H1 (cell line): ENCODE results near the gene DNAJC9. TPM values are rescaled to one million over a fixed set of nuclear protein-coding genes. Genes with fewer than 3 reads are reported as not detected.

Experiments
- CTCF ChIA-PET: fragments of 300-600 bp; sonication (Branson Sonifier 250); formaldehyde crosslinking; loops from one replicate; lab custom pipeline; 2021; ENCODE audit not compliant: partially characterized antibody; lab: Charles Lee
- POLR2A ChIA-PET: fragments of 300-600 bp; sonication (Branson Sonifier 250); formaldehyde crosslinking; loops from one replicate; lab custom pipeline; 2021; ENCODE audit warnings: inconsistent platforms; ENCODE audit not compliant: partially characterized antibody; lab: Charles Lee
- DNase-seq, 2 experiments: peaks; one replicate each; pipeline versions ENCODE4 v3.0.0 to v3.0.0-alpha.2; 2010 to 2022; ENCODE audit warnings: low spot score in 2 of 2, low read depth in 1 of 2, mixed read lengths in 1 of 2
- FAIRE-seq: peaks from 2 replicates; lab custom pipeline; 2011; peaks lifted over from hg19 to GRCh38; lab: Jason Lieb, UNC
- H2AFZ ChIP-seq: 2 replicates; pipeline ENCODE4 v1.8.1; 2012; ENCODE audit warnings: low read length, inconsistent platforms
- H2AK5ac ChIP-seq: 2 replicates; pipeline ENCODE4 v1.6.1; 2013; ENCODE audit warnings: low read depth, low read length
- H2BK120ac ChIP-seq: replicated peaks from 2 replicates; pipeline ENCODE3; 2013; ENCODE audit warnings: low read depth, low read length, inconsistent platforms
- H2BK12ac ChIP-seq: 2 replicates; pipeline ENCODE4 v1.6.1; 2013; ENCODE audit warnings: low read depth, low read length
- H2BK15ac ChIP-seq: 2 replicates; pipeline ENCODE4 v1.6.1; 2013; ENCODE audit warnings: low read length
- H2BK20ac ChIP-seq: 2 replicates; pipeline ENCODE4 v1.6.1; 2013; ENCODE audit warnings: low read length
- H2BK5ac ChIP-seq: 2 replicates; pipeline ENCODE4 v1.6.1; 2013; ENCODE audit warnings: low read depth, low read length
- H3K14ac ChIP-seq: 2 replicates; pipeline ENCODE4 v1.6.1; 2013; ENCODE audit warnings: inconsistent platforms; ENCODE audit not compliant: insufficient read length
- H3K18ac ChIP-seq: 2 replicates; pipeline ENCODE4 v1.6.1; 2013; ENCODE audit warnings: low read length; ENCODE audit errors: extremely low read depth
- H3K23ac ChIP-seq: 2 replicates; pipeline ENCODE4 v1.6.1; 2013; ENCODE audit warnings: inconsistent platforms; ENCODE audit not compliant: insufficient read length
- H3K23me2 ChIP-seq: 2 replicates; pipeline ENCODE4 v1.6.1; 2013; ENCODE audit warnings: low read depth, low read length
- H3K27ac ChIP-seq: 2 replicates; pipeline ENCODE4 v1.6.1; 2011; ENCODE audit warnings: low read depth, low read length, inconsistent platforms
- H3K27me3 ChIP-seq, 4 experiments: replicated peaks in 1 of 4; 1 replicate in 1 of 4; 2 replicates in 3 of 4; pipeline versions ENCODE4 v1.6.1 to v1.8.1; 2011 to 2013; ENCODE audit warnings: low read length in 3 of 4, mild to moderate bottlenecking in 3 of 4, inconsistent platforms in 2 of 4, mixed read lengths in 2 of 4, moderate library complexity in 1 of 4; ENCODE audit not compliant: control insufficient read depth in 3 of 4, insufficient read depth in 3 of 4; ENCODE audit errors: extremely low read depth in 1 of 4
- H3K36me3 ChIP-seq, 4 experiments: 2 replicates each; pipeline versions ENCODE4 v1.6.1 to v1.8.1; 2011 to 2013; ENCODE audit warnings: mild to moderate bottlenecking in 4 of 4, low read length in 3 of 4, moderate library complexity in 2 of 4, control low read depth in 1 of 4, inconsistent platforms in 1 of 4; ENCODE audit not compliant: insufficient read depth in 4 of 4, control insufficient read depth in 2 of 4
- H3K4ac ChIP-seq: replicated peaks from 2 replicates; pipeline ENCODE3; 2013; ENCODE audit warnings: low read length, low read depth, mixed read lengths, inconsistent platforms; ENCODE audit not compliant: insufficient read length
- H3K4me1 ChIP-seq, 4 experiments: replicated peaks in 1 of 4; 1 replicate in 1 of 4; 2 replicates in 3 of 4; pipeline versions ENCODE4 v1.6.1 to v1.8.1; 2011 to 2013; ENCODE audit warnings: low read length in 3 of 4, inconsistent platforms in 2 of 4, mixed read lengths in 1 of 4; ENCODE audit not compliant: insufficient read depth in 4 of 4, control insufficient read depth in 3 of 4
- H3K4me2 ChIP-seq, 2 experiments: 2 replicates each; pipeline versions ENCODE4 v1.6.1 to v1.8.1; 2011 to 2013; ENCODE audit warnings: low read depth in 2 of 2, low read length in 2 of 2, control low read depth in 1 of 2, inconsistent platforms in 1 of 2, mild to moderate bottlenecking in 1 of 2; ENCODE audit not compliant: insufficient read depth in 1 of 2
- H3K4me3 ChIP-seq, 4 experiments: fragments of 200-600, 300-600 bp in 1 of 4; sonication (generic), shearing (Covaris generic), sonication (Bioruptor Twin) in 1 of 4; 2 replicates each; pipeline versions ENCODE4 v1.5.1 to v1.8.1; 2011 to 2016; ENCODE audit warnings: low read length in 4 of 4, low read depth in 3 of 4, control low read depth in 2 of 4, inconsistent platforms in 2 of 4, mild to moderate bottlenecking in 2 of 4, mixed read lengths in 1 of 4, moderate library complexity in 1 of 4; ENCODE audit not compliant: insufficient read depth in 2 of 4; ENCODE audit errors: extremely low read depth in 1 of 4
- H3K56ac ChIP-seq: replicated peaks from 2 replicates; pipeline ENCODE3; 2013; ENCODE audit warnings: low read depth, mild to moderate bottlenecking, mixed read lengths, low read length, inconsistent platforms; ENCODE audit not compliant: insufficient read length
- H3K79me1 ChIP-seq: 2 replicates; pipeline ENCODE4 v1.6.1; 2013; ENCODE audit warnings: low read depth, low read length, control low read depth
- H3K79me2 ChIP-seq, 2 experiments: 2 replicates each; pipeline versions ENCODE4 v1.6.1 to v1.8.1; 2012 to 2013; ENCODE audit warnings: low read length in 2 of 2, mild to moderate bottlenecking in 2 of 2, inconsistent platforms in 1 of 2; ENCODE audit not compliant: insufficient read depth in 2 of 2, control insufficient read depth in 1 of 2
- H3K9ac ChIP-seq, 4 experiments: replicated peaks in 1 of 4; 1 replicate in 1 of 4; 2 replicates in 3 of 4; pipeline versions ENCODE4 v1.6.1 to v1.8.1; 2011 to 2013; ENCODE audit warnings: low read depth in 3 of 4, low read length in 3 of 4, control low read depth in 2 of 4, mild to moderate bottlenecking in 2 of 4, moderate library complexity in 2 of 4, inconsistent platforms in 1 of 4; ENCODE audit errors: extremely low read depth in 1 of 4
- H3K9me3 ChIP-seq, 2 experiments: 2 replicates each; pipeline versions ENCODE4 v1.6.1 to v1.8.1; 2012 to 2013; ENCODE audit warnings: mild to moderate bottlenecking in 2 of 2, moderate library complexity in 2 of 2, control low read depth in 1 of 2, inconsistent platforms in 1 of 2, low read depth in 1 of 2, low read length in 1 of 2, mixed read lengths in 1 of 2; ENCODE audit not compliant: insufficient read depth in 2 of 2
- H4K20me1 ChIP-seq, 2 experiments: replicated peaks in 1 of 2; 2 replicates each; pipeline versions ENCODE3 to v1.8.1; 2011 to 2013; ENCODE audit warnings: inconsistent platforms in 2 of 2, low read length in 2 of 2, mild to moderate bottlenecking in 1 of 2; ENCODE audit not compliant: insufficient read depth in 2 of 2, control insufficient read depth in 1 of 2
- H4K5ac ChIP-seq: 2 replicates; pipeline ENCODE4 v1.6.1; 2013; ENCODE audit warnings: low read length, low read depth, mixed read lengths, inconsistent platforms; ENCODE audit not compliant: insufficient read length
- H4K8ac ChIP-seq: 2 replicates; pipeline ENCODE4 v1.8.0; 2013; ENCODE audit warnings: mild to moderate bottlenecking, moderate library complexity, low read length, inconsistent platforms; ENCODE audit not compliant: insufficient read depth; ENCODE audit errors: extremely low read depth
- H4K91ac ChIP-seq: replicated peaks from 2 replicates; pipeline ENCODE3; 2013; ENCODE audit warnings: low read length, mixed read lengths, inconsistent platforms; ENCODE audit not compliant: insufficient read length
- KDM1A ChIP-seq: fragments of 200-600, 300-600 bp; sonication (generic); IDR thresholded peaks from 2 replicates; pipeline ENCODE4 v1.7.1; 2016; ENCODE audit warnings: mild to moderate bottlenecking, low read length, borderline replicate concordance
- POU5F1 ChIP-seq: IDR thresholded peaks from 2 replicates; pipeline ENCODE4 v1.6.1; 2011; ENCODE audit warnings: low read depth, mild to moderate bottlenecking, low read length, moderate library complexity
- SIN3A ChIP-seq, 2 experiments: IDR thresholded peaks in 1 of 2; conservative IDR thresholded peaks in 1 of 2; 2 replicates each; pipeline ENCODE4 v1.6.1; 2011 to 2012; ENCODE audit warnings: low read length in 2 of 2, improper control_type of control experiment in 1 of 2, low read depth in 1 of 2, mild to moderate bottlenecking in 1 of 2
- WGBS, 2 experiments: shearing (Covaris generic) in 1 of 2; methylation state at CpG; one replicate each; pipeline versions ENCODE4 v1.1.6 to v1.1.7; 2013 to 2015; ENCODE audit warnings: low lambda C conversion rate in 2 of 2, mixed read lengths in 2 of 2, inconsistent platforms in 1 of 2, low coverage in 1 of 2, missing lambda C conversion rate in 1 of 2; ENCODE audit not compliant: insufficient replicate concordance in 2 of 2, insufficient coverage in 1 of 2, insufficient read length in 1 of 2; ENCODE audit errors: extremely low coverage in 1 of 2, missing lambda C conversion rate in 1 of 2; 5-methylcytosine and 5-hydroxymethylcytosine counted together
- polyA plus RNA-seq, 7 experiments: library from polyadenylated mRNA; depleted of rRNA in 3 of 7; stranded (reverse) in 5 of 7; unstranded in 2 of 7; fragments of >200 nt in 5 of 7; fragments of 200-250 nt in 2 of 7; gene quantifications; 1 replicate in 5 of 7; 2 replicates in 1 of 7; 4 replicates in 1 of 7; pipeline versions ENCODE4 v1.2.1 to v1.2.3, GENCODE V29; 2011 to 2013; ENCODE audit warnings: missing spikeins in 2 of 7, mixed read lengths in 2 of 7
- total RNA-seq: library from RNA; stranded (reverse); fragmentation: NEBNext Ultra II Directional; extraction: Animal tissue kit (Norgen Biotek cat#: 25700); gene quantifications from 2 replicates; pipeline ENCODE4 v1.2.1, GENCODE V29; 2021

DNAJC9 gene
- total and polyA plus RNA-seq, 2 of the 8 experiments (the other 6 are each of a cell fraction or from before 2014, with no cell fraction given): 26.0 to 32.2 TPM

GRCh38 chr10:73215749-73216148 is 31.3 kb downstream of the DNAJC9 start:
- Histone ChIP-seq H4K5ac (no peak overlapping the region), H3K4me3 (no peak overlapping the region), H4K20me1 (peaks cover 0 to 2% of the 10 kb centered on the region in 2 experiments), H2BK5ac (no peak overlapping the region), H3K56ac (no peak overlapping the region), H2AK5ac (no peak overlapping the region), H2BK15ac (no peak overlapping the region), H3K27ac (no peak overlapping the region), H3K79me2 (no peaks in the 10 kb centered on the region), H3K4me2 (no peak overlapping the region), H3K4me1 (no peaks in the 10 kb centered on the region), H4K8ac (no peak overlapping the region), H3K4ac (no peak overlapping the region), H3K9ac (no peak overlapping the region), H3K23me2 (no peaks in the 10 kb centered on the region), H3K14ac (no peak overlapping the region), H3K18ac (no peak overlapping the region), H2BK12ac (no peak overlapping the region), H2AFZ (no peak overlapping the region), H3K36me3 (peaks cover 0 to 9% (median 3%) of the 10 kb centered on the region in 4 experiments; a peak in 4 of 8 replicates), H2BK20ac (no peak overlapping the region), H3K9me3 (no peaks in the 10 kb centered on the region), H2BK120ac (no peak overlapping the region), H4K91ac (no peak overlapping the region), H3K79me1 (no peaks in the 10 kb centered on the region), H3K27me3 (no peaks in the 10 kb centered on the region), H3K23ac (no peak overlapping the region)
- DNase-seq (no peak), FAIRE-seq (no peak)
- CTCF ChIA-PET: no interaction called here
- TF ChIP-seq KDM1A: no peak
- no peak for TF ChIP-seq POU5F1
- no peak for TF ChIP-seq SIN3A (conservative IDR thresholded peaks at IDR 0.05 in 1 of 2, IDR thresholded peaks at IDR 0.05 in 1 of 2; ENCODE audit: low read depth in 1 of 2, low read length in 2 of 2)
- POLR2A ChIA-PET: interaction anchor here (1.5 kb wide), 1 partner anchor 31 kb away, joined by 4 read pairs; no protein-coding TSS in a partner anchor
- WGBS, 2 experiments: 94% methylated on average over 1 of the region's 1 CpG; no CpG with 5 or more reads in 1 of the 2 experiments
